Left ventricle myocardium superior (tissue), 1 donor: ENCODE results near the gene U2SURP. TPM values are rescaled to one million over a fixed set of nuclear protein-coding genes. Genes with fewer than 3 reads are reported as not detected.
"Not testable (repeated sequence)": the region's sequence is repeated elsewhere in the genome, so short reads cannot be mapped to it uniquely, and the experiment has no call there.

Experiments
- ATAC-seq: fragments of 200-7000 bp; cut with Tn5 transposase; one replicate; pipeline ENCODE4 v1.9.1; 2020; ENCODE audit warnings: mild to moderate bottlenecking, moderate library complexity
- DNase-seq: peaks from one replicate; pipeline ENCODE4 v3.0.0-alpha.2; 2020
- intact Hi-C: fragments of 100-400 bp; cut with micrococcal nuclease; formaldehyde crosslinking; loops from one replicate; pipeline ENCODE4 v1.11.0; 2022
- total RNA-seq: library from RNA; stranded (reverse); fragmentation: NEBNext Ultra II Directional; extraction: Animal tissue kit (Norgen Biotek cat#: 25700); gene quantifications from one replicate; pipeline ENCODE4 v1.2.1, GENCODE V29; 2021
- donor health status: DM: no; HTN: yes; CAD: no; lungs with severe emphysema.

U2SURP gene
- total RNA-seq, 1 donor from 2014 or later = 40.4 TPM

DNA sequence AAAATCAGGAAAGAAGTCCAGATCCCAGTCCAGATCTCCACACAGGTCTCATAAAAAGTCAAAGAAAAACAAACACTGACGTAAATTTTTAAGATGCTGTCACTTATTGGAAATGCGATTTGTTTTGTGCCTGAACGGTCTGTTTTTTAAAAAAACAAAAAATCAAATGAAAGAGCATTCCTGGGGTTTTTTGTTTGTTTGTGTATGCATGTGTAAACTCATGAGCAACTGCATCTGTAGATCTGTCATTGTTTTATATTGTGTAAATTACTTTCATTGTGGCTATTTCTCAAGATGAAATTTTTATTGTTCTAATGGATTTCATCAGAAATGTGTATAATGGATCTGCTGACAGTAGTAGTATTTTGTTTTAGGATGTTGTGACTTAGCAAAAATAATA is 55.0 kb downstream of the U2SURP start:
- intact Hi-C loops = no loop called here
- no peak for ATAC-seq
- no peak for DNase-seq

- intact Hi-C loops = no loop called here
- no peak for DNase-seq
- ATAC-seq = no peak
These were observed 59.5 kb downstream of the U2SURP start for GRCh38 chr3:143060906-143061305.

DNA sequence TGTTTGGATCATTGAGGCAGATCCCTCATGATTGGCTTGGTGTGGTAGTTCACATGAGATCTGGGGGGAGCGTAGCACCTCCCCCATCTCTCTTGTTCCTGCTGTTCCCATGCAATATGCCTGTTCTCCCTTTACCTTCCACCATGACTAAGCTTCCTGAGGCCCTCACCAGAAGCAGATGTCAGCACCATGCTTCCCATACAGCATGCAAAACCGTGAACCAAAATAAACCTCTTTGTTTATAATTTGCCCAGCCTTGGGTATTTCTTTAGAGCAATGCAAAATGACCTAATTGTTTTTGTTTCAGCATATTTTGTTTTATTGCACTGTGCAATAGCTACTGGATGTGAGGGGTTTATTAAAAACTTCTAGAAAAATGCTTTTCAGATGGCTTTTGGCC is 61.6 kb downstream of the U2SURP start:
- ATAC-seq (no peak), DNase-seq (no peak)
- intact Hi-C loops = no loop called here

DNA sequence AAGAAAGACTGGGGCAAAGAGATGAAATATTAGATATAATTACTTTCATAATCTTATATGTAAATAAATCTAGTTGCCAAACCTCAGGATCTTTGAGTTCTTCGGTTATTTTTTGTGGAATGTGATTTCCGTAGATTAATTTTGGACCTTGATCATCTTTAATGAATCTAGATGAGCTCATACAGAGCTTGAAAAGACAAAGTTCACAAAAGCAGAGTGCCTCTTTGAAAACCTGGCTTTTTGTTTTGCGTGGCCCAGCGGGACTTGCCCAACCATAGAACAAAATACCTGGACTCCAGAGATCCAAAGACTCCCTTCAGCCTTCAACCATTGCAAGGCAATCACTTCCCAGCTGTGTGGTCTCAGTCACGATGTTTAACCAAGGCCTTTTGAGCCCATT is 63.4 kb downstream of the U2SURP start:
- ATAC-seq (no peak), DNase-seq (no peak)
- intact Hi-C loops = no loop called here

DNA sequence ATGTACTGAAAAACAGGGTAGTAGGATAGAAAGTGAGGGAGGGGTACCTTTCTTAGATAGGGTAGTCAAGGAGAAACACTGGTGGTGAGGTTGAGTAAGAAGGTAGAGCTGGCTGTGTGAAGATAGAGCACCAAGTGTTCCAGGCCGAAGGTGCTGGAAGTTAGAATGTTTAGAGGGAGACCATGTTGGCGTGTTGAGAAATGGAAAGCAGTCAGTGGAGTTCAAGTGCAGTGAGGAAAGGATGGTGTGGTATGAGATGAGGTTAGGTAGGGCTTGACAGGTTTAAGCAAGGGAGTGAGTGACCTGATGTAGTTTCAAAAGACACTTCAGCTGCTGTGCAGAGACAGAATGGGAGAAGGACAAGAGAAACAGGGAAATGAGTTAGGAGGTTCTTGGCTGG is 64.0 kb downstream of the U2SURP start:
- no peak for ATAC-seq
- intact Hi-C loops = no loop called here
- no peak for DNase-seq

DNA sequence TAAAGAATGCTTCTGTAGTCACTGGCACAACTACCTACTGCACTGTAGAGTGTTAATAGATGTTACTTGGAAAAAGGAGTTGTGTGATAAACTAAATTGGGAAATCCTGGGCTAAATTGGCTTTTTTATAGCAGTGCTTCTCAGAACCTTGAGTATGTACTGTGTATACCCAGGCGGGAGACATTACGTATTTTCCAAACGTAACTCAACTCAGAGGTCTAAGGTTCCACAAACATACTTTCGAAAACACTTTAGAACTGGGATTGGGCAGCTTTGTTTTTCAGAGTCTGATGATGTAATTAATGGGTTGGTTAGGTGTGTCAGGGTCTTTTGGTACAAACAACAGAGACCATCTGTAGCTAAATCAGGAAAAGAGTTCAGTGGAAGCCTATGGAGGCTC is 64.7 kb downstream of the U2SURP start:
- DNase-seq = no peak
- ATAC-seq = no peak
- intact Hi-C loops = no loop called here

DNA sequence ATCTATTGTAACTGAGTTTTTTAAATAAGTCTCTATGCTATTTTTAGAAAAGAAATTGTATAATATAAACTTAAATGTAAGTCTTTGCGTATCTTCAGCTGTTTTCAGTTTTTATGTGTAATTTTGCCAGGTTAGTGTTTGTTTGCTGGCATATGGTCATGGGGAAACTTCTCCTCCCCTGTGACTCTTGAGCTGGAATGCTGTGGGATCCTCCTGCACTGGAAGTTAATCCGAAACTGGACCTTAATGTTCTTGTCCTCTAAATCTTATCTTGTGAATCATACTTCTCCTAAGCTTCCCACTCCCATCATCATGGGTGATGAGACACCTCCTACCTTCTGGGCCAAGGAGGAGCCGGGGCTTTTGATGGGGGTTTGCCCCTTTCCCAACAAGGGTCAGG is 65.8 kb downstream of the U2SURP start:
- ATAC-seq = no peak
- intact Hi-C loops = no loop called here
- no peak for DNase-seq

GRCh38 chr3:143068059-143068458 is 66.7 kb downstream of the U2SURP start:
- DNase-seq (no peak), ATAC-seq (no peak)
- intact Hi-C loops = no loop called here

DNA sequence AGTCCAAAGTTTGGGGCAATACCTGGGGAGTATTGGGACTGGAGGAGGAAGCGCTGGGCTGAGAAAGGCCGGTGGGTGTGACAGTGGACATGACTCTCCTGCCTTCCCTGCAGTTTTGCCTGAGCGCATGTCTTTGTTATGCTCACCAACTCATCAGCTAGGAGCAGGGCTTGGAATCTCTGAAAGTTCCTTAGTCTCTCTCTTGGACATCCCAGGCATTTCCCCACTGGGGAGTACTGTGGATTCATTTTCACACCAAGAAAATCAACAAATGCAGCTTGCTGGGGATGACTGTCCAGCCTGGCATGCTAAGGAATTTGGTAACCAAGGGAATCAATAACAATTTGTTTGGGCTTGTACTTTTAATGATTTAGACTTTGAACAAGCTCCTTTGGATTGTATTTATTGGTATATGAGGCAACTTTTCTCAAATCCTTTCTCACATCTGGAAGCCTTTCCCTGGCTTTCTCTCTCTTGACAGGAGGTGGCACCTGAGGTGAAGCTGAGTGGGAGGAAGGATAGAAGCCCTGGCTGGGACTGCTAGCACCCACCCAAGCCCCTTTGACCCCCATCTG is 69.7 kb downstream of the U2SURP start:
- ATAC-seq (no peak), DNase-seq (no peak)
- intact Hi-C loops = no loop called here

GRCh38 chr3:143071776-143072175 is 70.4 kb downstream of the U2SURP start:
- intact Hi-C loops = no loop called here
- DNase-seq (no peak), ATAC-seq (no peak)

- DNase-seq, ATAC-seq, intact Hi-C loops: not testable (repeated sequence)
These were observed 71.1 kb downstream of the U2SURP start for GRCh38 chr3:143072298-143073020.

GRCh38 chr3:143073541-143073940 is 72.2 kb downstream of the U2SURP start:
- DNase-seq, ATAC-seq, intact Hi-C loops: not testable (repeated sequence)

DNA sequence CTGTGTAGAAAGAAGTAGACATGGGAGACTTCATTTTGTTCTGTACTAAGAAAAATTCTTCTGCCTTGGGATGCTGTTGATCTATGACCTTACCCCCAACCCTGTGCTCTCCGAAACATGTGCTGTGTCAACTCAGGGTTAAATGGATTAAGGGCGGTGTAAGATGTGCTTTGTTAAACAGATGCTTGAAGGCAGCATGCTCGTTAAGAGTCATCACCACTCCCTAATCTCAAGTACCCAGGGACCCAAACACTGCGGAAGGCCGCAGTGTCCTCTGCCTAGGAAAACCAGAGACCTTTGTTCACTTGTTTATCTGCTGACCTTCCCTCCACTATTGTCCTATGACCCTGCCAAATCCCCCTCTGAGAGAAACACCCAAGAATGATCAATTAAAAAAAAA is 72.6 kb downstream of the U2SURP start:
- ATAC-seq, intact Hi-C loops: not testable (repeated sequence)

DNA sequence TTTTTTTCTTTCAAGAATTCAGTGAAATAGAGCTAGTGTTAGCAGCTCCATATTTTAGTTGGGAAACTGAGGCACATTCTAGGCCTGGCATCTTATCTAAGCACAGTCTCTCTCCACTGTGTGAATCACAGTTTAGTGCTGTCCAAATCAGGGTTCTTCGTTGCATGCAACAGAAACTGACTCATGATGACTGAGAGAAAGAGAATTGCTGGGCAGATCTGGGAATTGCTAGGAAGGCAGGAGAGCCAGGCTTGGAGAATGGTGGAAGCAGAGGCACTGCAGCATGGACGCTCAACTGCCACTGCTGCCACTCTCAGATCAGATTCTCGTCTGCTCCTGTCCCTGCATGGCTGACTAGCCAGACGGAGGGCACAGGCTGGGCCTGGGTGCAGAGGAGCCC is 77.5 kb downstream of the U2SURP start:
- no peak for ATAC-seq
- intact Hi-C loops = no loop called here
- no peak for DNase-seq

More for the DNA sequence above, 72.6 kb downstream of the U2SURP start:
- DNase-seq = not testable (repeated sequence)

GRCh38 chr3:143080196-143080595 is 78.8 kb downstream of the U2SURP start:
- intact Hi-C loops = no loop called here
- DNase-seq = no peak
- ATAC-seq = no peak

DNA sequence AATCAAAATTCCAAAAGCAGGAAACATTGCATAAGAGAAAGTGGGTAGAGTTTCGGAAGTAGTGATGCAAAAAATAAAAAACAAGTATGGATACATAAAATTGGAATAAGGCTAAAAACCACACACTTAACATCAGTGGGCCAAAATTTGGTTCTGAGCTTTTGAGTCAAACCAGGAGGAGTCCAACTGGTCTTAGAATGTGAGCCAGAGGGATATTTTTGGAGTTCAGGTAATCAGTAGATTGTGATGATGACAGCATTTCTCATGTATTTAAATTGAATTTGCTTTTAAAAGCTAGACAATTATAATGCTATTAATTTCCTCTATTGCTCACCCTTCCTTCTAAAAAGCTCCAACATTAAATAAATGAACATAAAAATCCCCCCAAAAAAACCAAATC is 80.0 kb downstream of the U2SURP start:
- DNase-seq (no peak), ATAC-seq (no peak)
- intact Hi-C loops = no loop called here

GRCh38 chr3:143081844-143082778 is 80.7 kb downstream of the U2SURP start:
- DNase-seq (no peak), ATAC-seq (no peak)
- intact Hi-C loops = no loop called here

DNA sequence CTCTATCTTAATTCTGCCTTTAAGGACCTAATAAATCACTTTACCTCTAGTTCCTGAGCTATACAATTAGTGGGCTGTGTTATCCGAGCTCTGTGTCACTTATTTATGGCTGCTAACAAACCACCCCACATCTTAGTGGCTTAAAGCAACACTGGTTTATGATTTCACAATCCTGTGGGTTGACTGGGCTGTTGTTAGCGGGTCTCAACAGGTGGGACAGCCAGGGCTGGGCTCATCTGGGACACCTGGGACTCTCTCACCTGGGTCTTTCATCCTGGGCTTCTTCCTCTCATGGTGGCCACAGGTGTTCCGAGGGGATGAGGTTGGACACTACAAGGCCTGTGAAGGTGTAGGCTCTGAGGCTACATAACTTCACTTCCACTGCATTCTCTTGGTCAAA is 82.4 kb downstream of the U2SURP start:
- intact Hi-C loops = no loop called here
- DNase-seq (no peak), ATAC-seq (no peak)

DNA sequence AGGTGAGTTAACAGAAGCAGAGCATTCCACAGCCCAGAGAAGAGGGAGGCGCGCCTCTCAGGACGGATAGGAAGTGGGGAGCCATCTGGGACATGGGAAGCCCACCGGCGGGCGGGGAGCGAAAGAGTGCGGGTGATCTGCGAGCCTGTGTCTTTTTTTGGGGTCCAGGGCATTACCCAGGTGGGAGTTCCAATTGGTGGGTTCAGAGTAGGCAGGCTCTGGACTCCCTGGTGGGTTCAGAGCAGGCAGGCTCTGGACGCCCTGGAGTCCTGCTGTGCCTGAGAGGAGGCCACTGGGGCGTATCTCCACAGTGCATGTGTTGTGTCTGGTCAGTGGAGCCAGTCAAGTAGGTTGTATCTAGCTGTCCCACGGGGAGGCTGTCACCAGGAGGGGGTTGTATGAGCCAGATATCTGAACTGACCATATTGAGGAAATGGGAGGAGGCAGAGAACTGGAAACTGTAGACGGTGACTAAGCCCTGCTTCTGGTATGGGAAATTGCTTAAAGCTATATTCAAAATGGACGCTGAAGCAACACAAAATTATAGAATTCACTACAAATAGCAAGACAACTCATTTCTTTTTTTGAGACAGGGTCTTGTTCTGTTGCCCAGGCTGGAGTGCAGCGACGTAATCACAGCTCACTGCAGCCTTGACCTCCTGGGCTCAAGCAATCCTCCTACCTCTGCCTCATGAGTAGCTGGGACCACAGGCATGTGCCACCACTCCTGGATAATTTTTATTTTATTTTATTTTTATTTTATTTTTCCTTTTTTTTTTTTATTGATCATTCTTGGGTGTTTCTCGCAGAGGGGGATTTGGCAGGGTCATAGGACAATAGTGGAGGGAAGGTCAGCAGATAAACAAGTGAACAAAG is 83.7 kb downstream of the U2SURP start:
- no peak for DNase-seq
- intact Hi-C loops = no loop called here

More for the DNA sequence above, 83.7 kb downstream of the U2SURP start:
- ATAC-seq = no peak
